AG04450 (cell line): Measurements from ENCODE around the gene ENDOU. TPM values are rescaled to one million over a fixed set of nuclear protein-coding genes. Genes with fewer than 3 reads are reported as not detected.

Source experiments
- CTCF ChIA-PET: fragments of 300-600, 350-600 bp; formaldehyde crosslinking; extraction: SDS; loops from one replicate; lab custom pipeline; 2022; ENCODE audit warnings: antibody characterized with exemption, inconsistent platforms; lab: Charles Lee
- POLR2A ChIA-PET: fragments of 350-600 bp; formaldehyde crosslinking; extraction: SDS; loops from one replicate; lab custom pipeline; 2021; ENCODE audit warnings: antibody characterized with exemption, inconsistent platforms; lab: Yijun Ruan, JAX
- DNase-seq: peaks from one replicate; pipeline ENCODE4 v3.0.0-alpha.2; 2011; ENCODE audit warnings: low read depth, low spot score
- H3K27ac ChIP-seq: one replicate; pipeline ENCODE4 v1.5.1; 2012; ENCODE audit warnings: low read depth, low read length, control low read depth
- H3K27me3 ChIP-seq: one replicate; pipeline ENCODE4 v1.6.0; 2012; ENCODE audit warnings: low read length; ENCODE audit not compliant: control insufficient read depth, insufficient read depth
- H3K4me3 ChIP-seq: 2 replicates; pipeline ENCODE4 v1.5.1; 2011; ENCODE audit warnings: mild to moderate bottlenecking, low read depth, low read length, control low read depth
- H3K9me3 ChIP-seq: 2 replicates; pipeline ENCODE4 v1.5.1; 2012; ENCODE audit warnings: low read length; ENCODE audit not compliant: control insufficient read depth, insufficient read depth
- polyA plus RNA-seq: library from polyadenylated mRNA; depleted of rRNA; stranded (reverse); fragments of >200 nt; gene quantifications from 2 replicates; pipeline ENCODE4 v1.2.3, GENCODE V29; 2011
- TF ChIP-seq, protein P1 (sequence below): IDR thresholded peaks from 2 replicates; pipeline ENCODE4 v1.5.1; 2011; ENCODE audit warnings: low read depth, low read length, control low read depth, inconsistent platforms

Gene ENDOU
- polyA plus RNA-seq, 1 experiment: 0.10 TPM

DNA sequence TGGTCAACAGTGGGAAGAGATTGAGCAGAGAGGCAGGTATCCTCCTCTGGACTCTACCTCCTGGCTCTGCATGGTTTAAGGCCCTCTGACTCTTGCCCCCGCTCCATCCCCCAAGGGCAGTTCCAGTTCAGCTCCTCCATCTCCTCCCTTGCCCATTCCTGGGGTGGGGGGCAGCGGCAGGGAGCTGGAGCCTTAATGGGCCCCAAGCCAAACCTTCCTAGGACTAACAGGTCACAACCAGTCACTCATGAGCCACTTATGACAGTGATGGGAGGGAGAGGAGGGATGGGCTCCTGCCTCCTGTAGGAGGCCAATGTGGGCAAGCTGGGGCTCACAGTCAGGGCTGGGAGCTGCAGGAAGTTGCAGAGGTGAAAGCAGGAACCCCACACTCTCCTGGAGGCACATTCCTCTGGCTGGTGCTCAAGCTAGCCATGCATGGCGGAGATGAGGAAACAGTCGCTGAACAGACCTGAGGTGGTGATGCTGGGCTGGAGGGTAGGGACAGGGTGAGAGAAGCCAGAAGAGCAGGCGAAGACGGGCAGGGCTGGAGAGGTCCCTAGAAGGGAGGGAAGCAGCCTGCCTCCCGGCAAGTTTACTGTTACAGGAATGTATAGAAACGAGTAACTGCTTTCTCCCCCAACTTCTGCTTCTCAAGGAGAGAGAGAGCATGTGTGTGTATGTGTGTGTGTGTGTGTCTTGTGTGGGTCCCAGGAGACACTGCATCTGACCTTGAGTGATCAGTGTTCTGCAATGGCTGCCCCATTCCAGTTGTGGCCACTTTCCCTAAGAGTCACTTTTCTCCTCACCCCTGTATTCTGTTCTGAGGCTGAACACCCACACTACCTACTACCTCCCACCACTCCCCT is 38.4 kb upstream of the ENDOU start:
- Histone ChIP-seq H3K4me3 (no peak overlapping the region), H3K27ac (no peak overlapping the region), H3K9me3 (no peaks in the 10 kb centered on the region; the same call in 1 of the 2 replicates), H3K27me3 (no peaks in the 10 kb centered on the region)
- TF ChIP-seq, protein P1, sequence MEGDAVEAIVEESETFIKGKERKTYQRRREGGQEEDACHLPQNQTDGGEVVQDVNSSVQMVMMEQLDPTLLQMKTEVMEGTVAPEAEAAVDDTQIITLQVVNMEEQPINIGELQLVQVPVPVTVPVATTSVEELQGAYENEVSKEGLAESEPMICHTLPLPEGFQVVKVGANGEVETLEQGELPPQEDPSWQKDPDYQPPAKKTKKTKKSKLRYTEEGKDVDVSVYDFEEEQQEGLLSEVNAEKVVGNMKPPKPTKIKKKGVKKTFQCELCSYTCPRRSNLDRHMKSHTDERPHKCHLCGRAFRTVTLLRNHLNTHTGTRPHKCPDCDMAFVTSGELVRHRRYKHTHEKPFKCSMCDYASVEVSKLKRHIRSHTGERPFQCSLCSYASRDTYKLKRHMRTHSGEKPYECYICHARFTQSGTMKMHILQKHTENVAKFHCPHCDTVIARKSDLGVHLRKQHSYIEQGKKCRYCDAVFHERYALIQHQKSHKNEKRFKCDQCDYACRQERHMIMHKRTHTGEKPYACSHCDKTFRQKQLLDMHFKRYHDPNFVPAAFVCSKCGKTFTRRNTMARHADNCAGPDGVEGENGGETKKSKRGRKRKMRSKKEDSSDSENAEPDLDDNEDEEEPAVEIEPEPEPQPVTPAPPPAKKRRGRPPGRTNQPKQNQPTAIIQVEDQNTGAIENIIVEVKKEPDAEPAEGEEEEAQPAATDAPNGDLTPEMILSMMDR: no peak
- ChIA-PET CTCF (interaction anchor here (2.8 to 13.2 kb wide), 2 partner anchors 21 to 48 kb away, joined by 9 to 116 read pairs; no protein-coding TSS in a partner anchor), POLR2A (no interaction called here)
- no peak for DNase-seq

GRCh38 chr12:47762850-47763465 is 37.7 kb upstream of the ENDOU start:
- ChIA-PET CTCF (interaction anchor here (2.8 to 13.2 kb wide), 2 partner anchors 20 to 47 kb away, joined by 9 to 116 read pairs; no protein-coding TSS in a partner anchor), POLR2A (no interaction called here)
- TF ChIP-seq, protein P1: no peak
- Histone ChIP-seq H3K27ac (no peak overlapping the region), H3K9me3 (no peaks in the 10 kb centered on the region; the same call in 1 of the 2 replicates), H3K27me3 (no peaks in the 10 kb centered on the region), H3K4me3 (no peak overlapping the region)
- no peak for DNase-seq

- no peak for DNase-seq
- H3K4me3 ChIP-seq: peak within 1 kb of the TSS; percentile 69
- H3K27ac ChIP-seq: peak within 1 kb of the TSS; percentile 65
- H3K27me3 ChIP-seq: no peaks in the 10 kb centered on the region
- ChIA-PET CTCF (interaction anchor here (0.8 to 13.2 kb wide), 8 partner anchors 8 to 79 kb away, joined by 3 to 116 read pairs (median 7); partner anchors contain the start of gene RPAP3), POLR2A (interaction anchor here (0.5 to 1.3 kb wide), 4 partner anchors 12 to 87 kb away, joined by 3 to 4 read pairs (median 3); no protein-coding TSS in a partner anchor)
- TF ChIP-seq, protein P1: peak; percentile 48
- H3K9me3 ChIP-seq: no peaks in the 10 kb centered on the region; the same call in 1 of the 2 replicates
Observed at GRCh38 chr12:47758834-47759690, 33.8 kb upstream of the ENDOU start, which contains the start of gene RAPGEF3. Gene RAPGEF3, minus strand, starts transcription at chr12:47758880. Its CDS starts 324 bp downstream, at chr12:47758556.

- CTCF ChIA-PET: interaction anchor here (0.8 to 13.2 kb wide), 8 partner anchors 9 to 80 kb away, joined by 3 to 116 read pairs (median 7); partner anchors contain the start of genes ENDOU and RPAP3
Observed at GRCh38 chr12:47758584-47758833, 33.2 kb upstream of the ENDOU start.

More at GRCh38 chr12:47758584-47758833, 33.2 kb upstream of the ENDOU start:
- POLR2A ChIA-PET: interaction anchor here (0.5 to 1.3 kb wide), 4 partner anchors 12 to 88 kb away, joined by 3 to 4 read pairs (median 3); no protein-coding TSS in a partner anchor
- TF ChIP-seq, protein P1: no peak
- no peaks in the 10 kb centered on the region; the same call in 1 of the 2 replicates for H3K9me3 ChIP-seq
- peak overlapping the region; percentile 69 for H3K4me3 ChIP-seq
- no peak for DNase-seq
- H3K27me3 ChIP-seq: no peaks in the 10 kb centered on the region
- no peak overlapping the region for H3K27ac ChIP-seq
